ENCODE results near the gene WNT16.
"Not testable (repeated sequence)": the region's sequence is repeated elsewhere in the genome, so short reads cannot be mapped to it uniquely, and the experiment has no call there.

Gene WNT16, protein sequence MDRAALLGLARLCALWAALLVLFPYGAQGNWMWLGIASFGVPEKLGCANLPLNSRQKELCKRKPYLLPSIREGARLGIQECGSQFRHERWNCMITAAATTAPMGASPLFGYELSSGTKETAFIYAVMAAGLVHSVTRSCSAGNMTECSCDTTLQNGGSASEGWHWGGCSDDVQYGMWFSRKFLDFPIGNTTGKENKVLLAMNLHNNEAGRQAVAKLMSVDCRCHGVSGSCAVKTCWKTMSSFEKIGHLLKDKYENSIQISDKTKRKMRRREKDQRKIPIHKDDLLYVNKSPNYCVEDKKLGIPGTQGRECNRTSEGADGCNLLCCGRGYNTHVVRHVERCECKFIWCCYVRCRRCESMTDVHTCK

DNA sequence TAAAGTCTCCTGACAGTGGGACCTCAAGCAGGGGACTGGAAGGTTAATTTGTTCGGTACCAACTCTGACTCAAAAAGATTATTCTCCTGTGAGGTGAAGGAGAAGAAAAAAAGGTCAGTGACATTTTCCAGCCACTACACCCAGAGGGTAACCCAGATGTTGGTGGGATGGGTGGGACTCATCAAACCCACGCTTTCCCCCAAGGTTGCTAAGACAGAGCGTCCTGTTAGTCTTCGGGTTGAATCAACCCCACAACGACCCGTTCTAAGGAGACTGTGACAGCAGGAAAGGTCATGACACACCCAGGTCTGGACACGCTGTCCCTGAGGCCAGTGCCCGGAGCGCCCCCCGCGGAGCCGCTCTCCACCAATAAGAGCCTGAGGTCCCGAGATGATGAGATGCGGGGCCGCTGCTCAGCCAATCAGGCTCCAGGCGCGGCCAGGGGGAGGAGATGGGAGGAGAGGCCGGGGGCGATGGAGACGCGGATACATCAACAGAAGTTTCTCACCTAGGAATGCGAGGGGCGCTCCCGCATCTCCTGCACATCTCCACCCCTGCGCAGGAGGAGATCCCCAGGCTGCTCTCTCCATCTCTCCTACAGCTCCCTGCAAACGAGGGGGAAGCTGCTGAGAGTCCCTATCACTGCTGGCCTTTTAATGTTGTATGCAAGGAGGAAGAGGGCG is at the start of gene WNT16:
Gene WNT16, plus strand, starts transcription at position 493 of the 683 bp plus-strand sequence. CDS start 293 bp downstream, outside the sequence.
- DNase-seq = no peak

DNA sequence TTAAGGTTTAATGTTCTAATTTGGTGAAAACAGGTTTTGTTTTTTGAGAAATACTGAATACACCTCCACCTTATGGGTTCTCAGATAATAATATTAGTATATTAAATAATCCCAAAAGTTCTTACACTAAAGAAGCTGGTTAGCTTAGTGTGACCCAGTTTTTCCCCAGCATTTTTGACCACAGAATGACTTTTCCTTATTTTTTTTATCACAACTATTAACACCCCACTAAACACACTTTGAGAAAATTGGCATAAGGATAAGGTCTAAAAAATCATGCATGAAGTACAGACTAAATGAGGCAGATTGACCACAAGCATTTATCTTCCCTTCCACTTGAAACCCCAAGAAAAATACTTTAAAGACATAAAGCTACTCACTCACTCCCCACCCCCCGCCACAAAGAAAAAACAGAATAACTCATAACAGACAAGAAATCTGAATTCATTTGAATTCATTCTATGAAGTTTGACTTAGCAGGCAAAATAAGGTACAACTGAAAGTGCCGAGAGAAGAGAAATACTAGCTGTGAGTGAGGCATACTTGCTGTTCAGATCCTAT is 49.7 kb upstream of the WNT16 start:
- DNase-seq = no peak

DNA sequence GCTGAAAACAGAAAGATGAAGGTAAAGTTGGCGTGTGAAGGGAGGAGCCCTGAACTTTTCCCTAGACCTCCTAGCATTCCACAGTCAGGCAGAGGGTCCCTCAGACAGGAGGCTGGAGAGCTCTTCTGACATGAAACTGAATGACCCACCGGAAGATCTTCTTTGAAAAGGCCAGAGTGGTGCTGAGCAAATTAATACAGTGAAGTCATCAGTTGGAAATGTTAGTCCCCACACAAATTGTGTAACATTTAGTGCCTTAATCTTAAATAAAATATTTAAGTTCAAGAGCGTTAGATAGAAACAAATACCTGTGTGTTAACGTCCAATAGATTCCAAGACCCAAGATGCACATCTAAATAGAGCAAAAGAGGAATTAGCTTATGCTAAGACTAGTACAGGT is 49.0 kb upstream of the WNT16 start:
- DNase-seq = no peak

DNA sequence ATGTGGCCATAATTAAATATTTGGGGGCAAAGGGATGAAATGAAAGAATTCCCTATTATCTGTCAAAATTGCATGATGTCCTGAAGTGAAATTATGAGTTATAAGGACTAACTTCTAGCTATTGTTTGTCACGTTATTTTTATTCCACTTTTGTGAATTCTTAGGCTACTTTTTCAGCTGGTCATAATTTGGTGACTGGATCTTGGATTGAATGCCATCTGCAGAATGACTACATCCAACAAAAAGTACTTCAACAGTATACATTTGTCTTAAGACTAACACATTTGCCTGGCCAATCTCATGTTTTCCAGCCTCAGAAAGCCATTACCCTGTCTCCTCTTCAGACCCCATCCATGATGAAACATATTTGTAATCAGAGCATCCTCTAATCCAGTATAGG is 48.1 kb upstream of the WNT16 start:
- DNase-seq = no peak

DNA sequence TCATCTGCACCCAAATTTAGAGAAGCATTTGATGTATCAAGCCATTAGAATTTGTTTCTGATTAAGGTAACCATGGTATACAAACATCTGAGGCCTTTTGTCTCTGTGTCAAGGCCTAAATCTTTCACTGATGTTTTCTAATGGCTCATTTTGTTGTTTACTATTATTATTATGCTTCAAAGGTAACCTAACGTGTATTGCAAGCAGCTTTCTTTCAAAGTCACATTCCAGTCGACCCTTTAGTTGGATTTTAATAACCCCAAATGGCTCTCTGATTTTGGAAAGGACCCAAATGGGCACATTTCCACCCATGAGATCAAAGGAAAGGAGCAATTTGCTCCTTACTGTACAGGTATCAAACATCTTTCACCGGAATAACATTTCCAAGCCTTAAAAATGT is 46.7 kb upstream of the WNT16 start:
- DNase-seq = no peak

DNA sequence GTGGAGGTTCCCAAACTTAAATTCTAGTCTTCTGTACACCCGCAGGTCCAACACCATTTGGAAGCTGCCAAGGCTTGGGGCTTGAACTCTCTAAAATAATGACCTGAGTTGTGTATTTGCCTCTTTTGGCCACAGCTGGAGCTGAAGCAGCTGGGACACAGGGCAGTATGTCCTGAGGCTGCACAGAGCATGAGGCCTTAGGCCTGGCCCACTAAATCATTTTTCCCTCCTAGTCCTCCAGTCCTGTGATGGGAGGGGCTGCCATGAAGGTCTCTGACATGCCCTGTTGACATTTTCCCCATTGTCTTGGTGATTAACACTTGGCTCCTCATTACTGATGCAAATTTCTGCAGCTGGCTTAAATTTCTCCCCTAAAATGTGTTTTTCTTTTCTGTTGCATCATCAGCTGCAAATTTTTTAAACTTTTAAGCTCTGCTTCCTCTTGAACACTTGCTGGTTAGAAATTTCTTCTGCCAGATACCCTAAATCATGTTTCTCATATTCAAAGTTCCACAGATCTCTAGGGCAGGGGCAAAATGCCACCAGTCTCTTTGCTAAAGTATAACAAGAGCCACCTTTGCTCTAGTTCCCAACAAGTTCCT is 43.6 kb upstream of the WNT16 start:
- DNase-seq = no peak

DNA sequence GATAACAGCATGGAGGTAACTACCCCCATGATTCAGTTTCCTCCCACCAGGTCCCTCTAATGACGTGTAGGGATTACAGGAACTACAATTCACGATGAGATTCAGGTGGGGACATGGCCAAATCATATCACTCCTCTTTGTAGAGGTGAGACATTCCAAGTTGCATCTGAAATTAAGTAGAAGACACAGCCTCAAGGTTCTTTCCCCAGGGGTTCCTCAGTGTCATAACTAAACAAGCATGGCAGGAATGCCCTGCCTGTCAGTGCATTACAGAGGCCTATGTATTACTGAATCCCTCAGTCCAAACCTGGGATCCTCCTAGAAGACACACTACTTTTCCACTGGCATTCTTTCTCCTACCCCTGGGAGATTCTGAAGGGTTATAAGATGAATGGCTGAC is 42.6 kb upstream of the WNT16 start:
- DNase-seq = no peak

DNA sequence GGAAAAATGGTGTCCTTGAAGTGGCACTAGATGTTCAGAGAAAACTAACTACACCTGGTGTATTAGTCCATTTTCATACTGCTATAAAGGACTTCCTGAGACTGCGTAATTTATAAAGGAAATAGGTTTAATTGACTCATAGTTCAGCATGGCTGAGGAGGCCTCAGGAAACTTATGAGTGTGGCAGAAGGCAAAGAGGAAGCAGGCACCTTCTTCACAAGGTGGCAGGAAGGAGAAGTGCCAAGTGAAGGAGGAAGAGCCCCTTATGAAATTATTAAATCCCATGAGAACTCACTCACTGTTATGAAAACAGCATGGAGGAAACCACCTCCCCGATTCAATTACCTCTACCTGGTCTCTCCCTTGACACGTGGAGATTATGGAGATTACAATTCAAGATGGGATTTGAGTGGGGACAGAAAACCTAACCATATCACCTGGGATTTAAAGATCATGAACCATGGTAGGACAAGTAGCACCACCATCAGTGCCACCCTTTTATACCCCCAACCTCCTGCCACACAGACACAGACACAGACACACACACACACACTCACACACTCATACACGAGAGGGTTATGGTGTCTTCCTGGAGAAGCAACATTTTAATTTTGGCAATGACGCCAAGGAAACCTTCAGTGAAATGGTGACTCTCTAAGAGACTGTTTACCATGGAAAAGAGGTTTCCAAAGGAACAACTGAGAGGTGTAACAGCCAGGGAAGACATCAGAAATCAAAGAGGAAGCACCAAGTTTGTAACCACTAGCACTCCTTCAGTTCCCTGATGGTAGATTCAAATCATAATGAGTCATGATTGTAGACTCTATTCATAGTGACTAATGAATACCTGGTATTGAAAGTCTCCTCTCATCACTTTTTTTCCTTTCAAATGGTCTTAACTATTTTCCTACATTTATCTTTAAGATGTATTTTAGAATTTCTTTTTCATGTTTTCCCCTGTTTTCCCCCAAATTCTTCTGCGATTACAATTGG is 41.8 kb upstream of the WNT16 start:
- DNase-seq = no peak

DNA sequence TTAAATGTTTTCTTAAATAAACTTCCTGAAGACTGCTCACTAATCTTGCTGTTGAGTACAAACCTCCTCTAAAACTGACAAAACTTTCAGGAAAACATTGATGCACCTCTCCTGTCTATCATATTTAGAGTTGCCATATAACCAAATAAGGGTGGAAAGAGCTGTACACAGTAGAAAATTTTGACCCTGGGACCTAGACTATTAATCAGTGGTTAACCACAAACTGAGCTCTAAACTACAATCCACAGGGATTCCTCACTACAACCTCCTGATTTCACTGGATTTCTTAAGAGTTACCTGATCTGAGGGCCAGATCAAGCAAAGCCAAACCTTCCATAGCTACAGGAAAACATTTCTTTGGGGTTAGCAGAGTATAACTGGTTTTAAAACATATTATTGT is 39.9 kb upstream of the WNT16 start:
- no peak for DNase-seq

DNA sequence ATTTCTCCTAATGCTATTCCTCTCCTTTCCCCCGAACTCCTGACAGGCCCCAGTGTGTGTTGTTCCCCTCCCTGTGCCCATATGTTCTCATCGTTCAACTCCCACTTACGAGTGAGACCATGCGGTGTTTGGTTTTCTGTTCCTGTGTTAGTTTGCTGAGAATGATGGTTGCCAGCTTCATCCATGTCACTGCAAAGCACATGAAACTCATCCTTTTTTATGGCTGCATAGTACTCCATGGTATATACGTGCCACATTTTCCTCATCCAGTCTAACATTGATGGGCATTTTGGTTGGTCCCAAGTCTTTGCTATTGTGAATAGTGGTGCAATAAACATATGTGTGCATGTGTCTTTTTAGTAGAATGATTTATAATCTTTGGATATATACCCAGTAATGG is 38.9 kb upstream of the WNT16 start:
- DNase-seq = not testable (repeated sequence)

DNA sequence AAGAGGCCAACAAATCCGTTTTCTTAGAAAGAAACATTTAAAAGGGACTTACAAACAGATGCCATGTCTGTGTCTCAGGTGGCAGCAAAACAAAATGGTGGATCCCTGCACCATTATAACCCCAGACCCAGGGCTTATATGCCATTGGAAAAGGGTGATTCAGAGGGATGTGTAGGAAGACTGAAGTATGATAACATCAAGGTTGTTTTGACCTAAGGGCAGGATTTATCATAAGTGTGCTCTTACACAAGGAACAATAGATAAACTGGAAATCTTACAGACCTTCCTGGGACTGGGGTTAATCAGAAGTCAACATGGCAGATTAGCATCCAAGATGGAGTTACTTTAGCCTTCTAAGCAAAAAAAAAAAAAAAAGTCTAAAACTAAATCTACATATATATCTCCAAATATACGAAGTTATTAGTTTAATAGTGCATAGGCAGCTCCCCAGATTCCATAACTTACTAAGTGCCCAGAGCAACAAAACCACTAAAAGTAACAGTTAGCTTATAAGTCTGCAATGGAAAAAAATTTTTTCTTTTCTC is 34.3 kb upstream of the WNT16 start:
- DNase-seq = no peak

DNA sequence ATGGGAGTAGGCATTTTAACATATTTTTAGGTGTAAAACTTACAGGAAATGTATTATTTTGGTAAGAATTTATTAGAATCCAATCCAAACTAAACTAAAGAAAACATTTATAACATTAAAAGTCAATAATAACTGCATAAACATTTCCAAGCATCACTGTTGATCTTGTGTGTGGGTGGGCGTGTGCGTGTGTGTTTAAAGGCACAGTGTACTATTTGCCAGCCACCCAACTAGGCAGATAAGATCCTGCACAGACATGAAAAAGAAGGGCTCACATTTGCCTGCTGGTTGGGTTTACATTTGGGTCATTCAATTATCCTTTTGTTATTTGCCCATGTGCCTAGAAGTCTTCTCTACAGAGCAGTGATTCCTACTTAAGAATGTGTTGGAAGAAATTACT is 31.0 kb upstream of the WNT16 start:
- DNase-seq = no peak

DNA sequence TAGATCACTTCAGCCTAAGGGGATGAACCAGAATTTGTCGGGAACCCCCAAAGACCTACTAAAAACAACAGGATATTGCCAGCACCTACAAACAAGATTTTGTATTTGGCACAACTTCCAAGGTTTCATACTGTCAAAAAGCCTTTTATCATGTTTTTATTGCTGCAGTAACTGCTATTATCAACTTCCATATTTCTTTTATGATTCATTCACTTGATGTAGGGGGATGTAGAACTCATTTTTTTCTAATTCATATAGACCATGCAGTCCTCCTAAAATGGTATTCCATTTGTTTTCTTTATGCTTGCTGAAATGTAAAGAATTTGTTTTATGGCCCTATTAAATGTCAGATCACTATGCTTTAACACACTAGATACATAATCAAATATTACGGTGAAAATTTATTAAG is 30.0 kb upstream of the WNT16 start:
- DNase-seq = no peak

DNA sequence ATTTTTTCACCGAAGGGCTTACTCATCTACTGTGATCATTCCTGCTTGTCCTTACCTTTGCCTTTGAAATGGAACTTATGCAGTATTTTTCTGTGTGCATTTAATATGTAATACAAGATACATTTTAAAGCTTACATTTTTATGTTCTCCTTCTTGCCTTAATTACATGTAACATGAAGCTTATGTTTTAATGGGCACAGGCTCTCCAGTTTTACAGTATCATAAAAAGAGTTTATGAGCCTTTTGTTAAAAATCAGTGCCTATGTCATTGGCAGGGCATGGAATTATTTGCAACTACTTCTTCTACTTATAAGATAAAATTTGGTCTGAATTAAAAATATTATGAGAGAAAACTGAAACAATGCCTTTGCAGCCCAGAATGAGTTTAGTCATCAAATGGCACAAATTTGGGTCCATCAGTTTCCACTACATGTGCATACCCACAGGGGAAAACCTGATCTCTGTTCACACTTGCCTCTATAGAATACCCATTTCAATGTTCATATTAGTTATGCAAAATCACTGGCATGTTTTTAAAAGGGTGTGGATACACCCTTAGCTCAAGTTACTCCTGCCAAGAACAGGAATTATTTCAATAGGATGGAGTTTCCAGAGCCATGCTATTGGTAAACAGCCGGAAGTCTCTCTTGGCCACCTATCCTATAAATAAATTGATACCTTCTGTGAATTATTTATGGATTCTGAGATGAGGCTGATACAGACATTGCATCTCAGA is 27.9 kb upstream of the WNT16 start:
- no peak for DNase-seq

DNA sequence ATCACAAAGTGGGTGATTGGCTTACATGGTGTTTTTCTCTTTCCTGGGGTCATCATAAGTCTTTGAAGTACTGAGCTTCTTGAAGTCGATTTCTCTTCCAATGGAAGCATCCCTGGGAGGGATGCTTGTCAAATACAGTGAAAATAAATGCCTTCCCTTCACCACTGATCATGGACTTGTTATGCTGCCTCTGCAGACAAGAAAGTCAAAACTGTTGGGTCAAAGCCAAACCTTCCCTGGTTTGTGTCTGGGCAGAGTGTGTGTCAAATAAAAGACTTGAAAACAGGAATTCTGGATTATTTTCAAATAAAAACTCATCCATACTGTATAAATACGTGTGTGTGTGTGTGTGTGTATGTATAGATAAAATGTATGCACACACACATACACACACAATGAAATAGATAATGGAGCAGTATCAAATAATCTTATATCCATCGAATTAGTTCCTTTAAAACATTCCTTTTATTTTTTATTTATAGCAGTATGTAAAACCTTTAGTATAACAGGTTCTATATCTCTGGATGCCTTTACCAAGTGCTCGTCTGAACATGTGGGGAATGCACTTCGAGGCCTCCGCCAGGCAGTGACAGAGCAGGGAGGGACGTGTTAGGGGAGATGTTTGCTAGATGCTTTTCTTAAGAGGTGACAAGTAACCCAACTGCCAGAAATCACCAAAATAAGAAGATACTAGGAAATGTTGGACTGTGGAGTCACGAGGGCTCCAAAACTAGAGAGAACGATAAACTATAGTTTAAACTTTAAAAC is 27.2 kb upstream of the WNT16 start:
- no peak for DNase-seq

DNA sequence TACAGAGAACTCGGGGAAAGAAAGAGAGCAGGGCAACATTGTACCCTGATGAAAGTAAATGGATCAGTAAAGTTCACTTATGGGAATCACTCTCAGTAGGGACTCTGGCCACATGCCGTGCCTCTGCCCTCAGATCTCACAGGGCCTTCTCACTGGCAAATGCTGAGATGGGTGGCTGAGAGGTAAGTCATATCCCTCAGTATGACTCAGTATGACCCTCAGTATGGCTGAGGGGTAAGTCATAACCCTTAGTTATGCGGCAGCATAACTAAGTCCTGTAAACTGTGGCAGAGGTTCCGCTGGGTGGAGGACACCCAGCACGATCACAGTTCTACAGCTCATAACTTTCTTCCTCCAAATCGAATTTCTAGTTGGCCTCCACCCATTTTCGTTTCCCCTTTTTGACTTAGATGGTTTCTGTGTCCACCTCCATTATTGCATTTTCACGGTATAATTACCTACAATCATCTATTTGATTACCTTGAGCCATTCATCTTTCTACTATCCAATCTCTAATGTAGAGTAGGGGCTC is 26.5 kb upstream of the WNT16 start:
- no peak for DNase-seq

DNA sequence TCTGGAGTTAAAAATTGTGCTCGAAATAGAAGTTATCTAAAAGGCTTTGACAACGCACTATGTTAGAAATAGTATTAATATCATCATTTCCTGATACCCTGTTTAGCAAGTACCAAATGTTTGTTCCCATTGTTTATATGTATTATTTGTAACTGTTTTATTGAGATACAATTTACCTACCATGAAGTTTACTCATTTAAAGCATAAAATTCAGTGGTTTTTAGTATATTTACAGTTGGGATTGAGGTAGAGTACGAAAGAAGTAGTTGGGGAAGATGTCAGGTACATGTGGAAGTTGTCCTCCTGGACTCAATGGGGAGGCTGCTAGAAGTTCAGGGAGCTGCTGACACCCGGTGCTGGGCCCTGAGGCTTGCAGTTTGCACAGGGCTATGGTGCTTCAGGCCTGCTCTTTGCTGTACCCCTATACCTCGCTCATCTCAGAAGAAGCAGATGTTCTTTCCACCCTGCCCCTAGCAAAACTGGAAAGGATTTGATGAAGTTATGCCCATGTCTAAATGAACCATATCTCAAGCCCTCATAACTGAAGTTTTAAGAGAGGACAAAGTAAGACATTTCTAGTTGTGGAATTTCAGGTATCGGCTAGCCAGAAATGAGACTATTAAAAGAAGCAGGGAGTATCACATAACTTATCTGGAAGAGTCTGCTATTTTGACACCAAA is 25.2 kb upstream of the WNT16 start:
- no peak for DNase-seq

DNA sequence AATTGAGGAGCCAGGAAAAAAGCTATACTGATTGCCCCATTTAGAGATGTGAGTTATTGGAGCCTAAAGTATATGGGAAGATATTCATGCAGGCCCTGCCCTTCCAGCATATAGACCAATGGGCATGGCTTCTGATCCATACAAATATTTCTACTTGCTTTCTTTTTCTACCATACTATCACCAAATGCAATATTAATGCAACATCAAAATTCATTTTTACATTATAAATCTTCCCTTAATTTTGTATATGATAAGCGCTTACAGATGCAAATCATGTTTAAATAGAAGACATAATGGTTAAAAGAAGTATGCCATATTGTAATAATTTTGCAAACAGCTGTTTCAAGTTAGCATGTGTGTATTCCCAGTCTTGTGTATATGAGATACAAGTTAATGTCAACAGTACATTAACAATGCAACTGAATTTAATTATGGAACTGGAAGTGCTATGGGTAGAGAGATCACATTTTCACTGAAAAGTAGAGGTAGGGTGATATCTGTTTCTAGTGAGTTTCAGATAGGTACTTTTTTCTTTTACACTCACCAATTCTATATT is 24.6 kb upstream of the WNT16 start:
- no peak for DNase-seq

DNA sequence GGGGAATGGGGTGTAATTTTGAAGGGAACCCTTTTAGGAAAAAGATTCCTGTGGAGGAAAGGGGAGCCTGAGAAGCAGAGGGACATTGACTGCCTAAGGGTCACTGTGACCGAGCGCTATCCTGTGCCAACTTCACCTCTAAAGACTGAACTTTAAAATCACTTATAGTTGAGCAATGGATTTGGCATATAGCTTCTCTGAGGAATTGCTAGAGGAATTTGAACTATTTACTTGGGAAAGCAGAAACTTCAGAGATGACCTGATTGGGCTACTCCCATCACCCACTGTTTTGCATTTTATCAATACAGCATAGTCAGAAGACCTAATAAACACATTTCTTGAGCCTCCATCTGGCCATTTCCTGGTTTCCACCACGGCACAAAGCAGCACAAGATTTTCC is 23.7 kb upstream of the WNT16 start:
- no peak for DNase-seq

DNA sequence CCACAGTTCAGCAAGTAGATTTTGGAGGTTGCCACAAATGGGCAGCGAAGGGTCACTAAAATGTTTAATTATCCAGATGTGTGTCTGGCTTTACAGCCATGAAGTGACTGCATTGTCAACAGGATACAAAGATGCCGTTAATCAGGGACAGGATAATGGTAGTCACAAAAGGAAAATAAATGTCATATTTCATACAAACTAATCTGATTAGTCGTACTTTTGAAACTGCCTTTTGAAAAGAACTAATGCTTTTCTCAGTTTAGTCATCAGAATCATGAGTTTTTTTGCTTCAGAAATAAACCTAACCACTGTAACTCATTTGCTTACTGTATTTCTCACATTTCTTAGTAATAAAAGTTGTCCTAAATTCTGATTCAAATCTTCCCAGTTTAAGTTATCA is 22.2 kb upstream of the WNT16 start:
- DNase-seq = no peak

Data from COR-L47 (cell line).